PC-9 (cell line): ENCODE measurements around the gene RNF145. TPM values are rescaled to one million over a fixed set of nuclear protein-coding genes. Genes with fewer than 3 reads are reported as not detected.

Experiments
- BruUV-seq: library from RNA; stranded (reverse); fragments of 400-500 nt; replicated peaks from 2 replicates; lab custom pipeline; 2021; lab: Mats Ljungman, UMichigan
- CTCF ChIA-PET: fragments of 300-600 bp; sonication (Branson Sonifier 250); formaldehyde crosslinking; loops from one replicate; lab custom pipeline; 2022; ENCODE audit warnings: antibody characterized with exemption; lab: Charles Lee
- POLR2A ChIA-PET: fragments of 300-600 bp; sonication (Branson Sonifier 250); formaldehyde crosslinking; loops from one replicate; lab custom pipeline; 2022; ENCODE audit warnings: antibody characterized with exemption; ENCODE audit not compliant: unreplicated experiment; lab: Charles Lee
- DNase-seq, 2 experiments: peaks; one replicate each; pipeline versions ENCODE4 v3.0.0 to v3.0.0-alpha.2; 2015 to 2022; ENCODE audit warnings: mixed read lengths in 1 of 2
- H2AFZ ChIP-seq: fragments of 200-600 bp; sonication (generic); 2 replicates; pipeline ENCODE4 v1.8.1; 2017; ENCODE audit warnings: antibody characterized with exemption
- H3F3A ChIP-seq: fragments of 200-600 bp; sonication (generic); 2 replicates; pipeline ENCODE4 v1.8.1; 2017; ENCODE audit warnings: antibody characterized with exemption, mild to moderate bottlenecking, low read depth; ENCODE audit not compliant: insufficient read depth
- H3K27ac ChIP-seq: fragments of 200-600 bp; sonication (generic); 2 replicates; pipeline ENCODE4 v1.6.1; 2016; ENCODE audit warnings: mixed run types
- H3K27me3 ChIP-seq: fragments of 200-600 bp; sonication (generic); 2 replicates; pipeline ENCODE4 v1.6.1; 2016; ENCODE audit warnings: low read depth, mixed run types; ENCODE audit not compliant: insufficient read depth
- H3K36me3 ChIP-seq: fragments of 200-600 bp; sonication (generic); 2 replicates; pipeline ENCODE4 v1.6.1; 2016; ENCODE audit warnings: low read depth, mixed run types
- H3K4me1 ChIP-seq: fragments of 200-600 bp; sonication (generic); replicated peaks from 2 replicates; pipeline ENCODE4 v1.6.1; 2016; ENCODE audit warnings: mixed run types; ENCODE audit not compliant: insufficient read depth
- H3K4me2 ChIP-seq: fragments of 200-600 bp; sonication (generic); 2 replicates; pipeline ENCODE4 v1.6.1; 2017; ENCODE audit warnings: mixed run types
- H3K4me3 ChIP-seq: fragments of 200-600 bp; sonication (generic); 2 replicates; pipeline ENCODE4 v1.6.1; 2016; ENCODE audit warnings: mixed run types
- H3K79me2 ChIP-seq: fragments of 200-600 bp; sonication (generic); 2 replicates; pipeline ENCODE4 v1.6.1; 2017; ENCODE audit warnings: low read depth, mixed run types
- H3K9me2 ChIP-seq: fragments of 200-600 bp; sonication (generic); 2 replicates; pipeline ENCODE4 v1.8.1; 2017; ENCODE audit warnings: mild to moderate bottlenecking; ENCODE audit not compliant: insufficient read depth
- H3K9me3 ChIP-seq: fragments of 200-600 bp; sonication (generic); 2 replicates; pipeline ENCODE4 v1.8.1; 2016; ENCODE audit warnings: low read depth; ENCODE audit not compliant: insufficient read depth
- H4K20me1 ChIP-seq: fragments of 200-600 bp; sonication (generic); 2 replicates; pipeline ENCODE4 v1.8.1; 2017; ENCODE audit not compliant: insufficient read depth
- EZH2 ChIP-seq: fragments of 200-600 bp; sonication (generic); IDR thresholded peaks from 2 replicates; pipeline ENCODE4 v1.8.0; 2017; ENCODE audit warnings: antibody characterized with exemption, low read depth
- intact Hi-C: fragments of 100-400 bp; cut with micrococcal nuclease; formaldehyde crosslinking; loops from one replicate; pipeline ENCODE4 v1.10.0; 2022; ENCODE audit not compliant: unreplicated experiment
- total RNA-seq: library from RNA; stranded (reverse); gene quantifications from 2 replicates; pipeline ENCODE4 v1.2.3, GENCODE V29; 2021
- TF ChIP-seq, protein P1 (sequence below): fragments of 200-600 bp; sonication (generic); conservative IDR thresholded peaks from 2 replicates; pipeline ENCODE4 v1.6.1; 2017; ENCODE audit warnings: mixed run types, antibody characterized with exemption, mild to moderate bottlenecking, moderate library complexity

The RNF145 gene
- total RNA-seq, 1 experiment from 2014 or later: 54.5 TPM

DNA sequence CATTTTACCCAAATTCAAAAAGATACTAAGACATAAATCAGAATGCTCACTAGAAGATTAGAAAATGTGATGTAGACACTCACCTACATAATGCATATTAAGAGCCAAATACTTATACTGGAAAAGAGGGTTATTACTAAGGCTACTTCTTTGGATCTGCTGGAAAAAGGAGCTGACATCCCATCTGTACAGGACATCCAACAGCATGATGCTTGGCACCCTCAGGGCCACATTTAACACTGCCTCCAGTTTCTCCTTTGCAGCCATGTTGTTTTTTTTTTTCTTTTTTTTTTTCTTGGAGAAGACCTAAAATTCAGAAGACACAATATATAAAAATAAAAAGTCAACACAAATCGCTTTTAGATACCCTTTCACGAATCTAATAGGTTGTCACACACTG is 6.0 kb downstream of the RNF145 start:
- intact Hi-C loops: no loop called here
- Histone ChIP-seq H2AFZ (no peak overlapping the region), H3K4me1 (peaks cover 21% of the 10 kb centered on the region), H3K27ac (no peak overlapping the region), H3K36me3 (peaks cover 12% of the 10 kb centered on the region), H3K27me3 (no peaks in the 10 kb centered on the region), H3K4me3 (no peak overlapping the region), H3K4me2 (no peak overlapping the region), H3K79me2 (peaks cover 99% of the 10 kb centered on the region), H4K20me1 (peaks cover 44% of the 10 kb centered on the region), H3F3A (peaks cover 16% of the 10 kb centered on the region; the same call in 1 of the 2 replicates), H3K9me2 (no peaks in the 10 kb centered on the region), H3K9me3 (no peaks in the 10 kb centered on the region)
- BruUV-seq: no TSS peak
- no peak for DNase-seq
- TF ChIP-seq, protein P1, sequence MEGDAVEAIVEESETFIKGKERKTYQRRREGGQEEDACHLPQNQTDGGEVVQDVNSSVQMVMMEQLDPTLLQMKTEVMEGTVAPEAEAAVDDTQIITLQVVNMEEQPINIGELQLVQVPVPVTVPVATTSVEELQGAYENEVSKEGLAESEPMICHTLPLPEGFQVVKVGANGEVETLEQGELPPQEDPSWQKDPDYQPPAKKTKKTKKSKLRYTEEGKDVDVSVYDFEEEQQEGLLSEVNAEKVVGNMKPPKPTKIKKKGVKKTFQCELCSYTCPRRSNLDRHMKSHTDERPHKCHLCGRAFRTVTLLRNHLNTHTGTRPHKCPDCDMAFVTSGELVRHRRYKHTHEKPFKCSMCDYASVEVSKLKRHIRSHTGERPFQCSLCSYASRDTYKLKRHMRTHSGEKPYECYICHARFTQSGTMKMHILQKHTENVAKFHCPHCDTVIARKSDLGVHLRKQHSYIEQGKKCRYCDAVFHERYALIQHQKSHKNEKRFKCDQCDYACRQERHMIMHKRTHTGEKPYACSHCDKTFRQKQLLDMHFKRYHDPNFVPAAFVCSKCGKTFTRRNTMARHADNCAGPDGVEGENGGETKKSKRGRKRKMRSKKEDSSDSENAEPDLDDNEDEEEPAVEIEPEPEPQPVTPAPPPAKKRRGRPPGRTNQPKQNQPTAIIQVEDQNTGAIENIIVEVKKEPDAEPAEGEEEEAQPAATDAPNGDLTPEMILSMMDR: no peak
- no peak for TF ChIP-seq EZH2
- POLR2A ChIA-PET: no interaction called here
- CTCF ChIA-PET: no interaction called here

DNA sequence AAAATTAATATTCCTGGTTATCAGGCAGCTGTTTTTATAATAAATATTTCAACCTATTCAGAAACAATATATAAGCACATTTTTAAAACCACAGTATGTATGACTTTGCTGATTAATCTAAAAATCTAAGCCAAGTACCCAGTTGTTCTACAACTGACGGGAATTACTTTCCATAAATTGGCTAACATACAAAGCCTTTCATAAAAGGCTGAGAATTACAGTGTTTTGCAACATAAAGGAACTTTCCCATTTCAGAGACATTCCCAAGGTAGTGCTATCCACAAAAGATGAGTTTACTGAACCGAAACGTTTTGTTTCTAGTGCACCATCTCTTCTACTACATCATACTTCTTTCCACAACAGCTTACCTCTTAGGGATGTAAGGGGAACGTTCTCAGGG is 7.2 kb downstream of the RNF145 start:
- no peak for DNase-seq
- no TSS peak for BruUV-seq
- intact Hi-C loops: no loop called here
- no peak overlapping the region for H3K27ac ChIP-seq
- no peaks in the 10 kb centered on the region for H3K9me2 ChIP-seq
- peaks cover 46% of the 10 kb centered on the region for H4K20me1 ChIP-seq
- no peak overlapping the region for H3K4me3 ChIP-seq
- H3K36me3 ChIP-seq: peaks cover 12% of the 10 kb centered on the region
- H3K79me2 ChIP-seq: peaks cover 96% of the 10 kb centered on the region
- peaks cover 4% of the 10 kb centered on the region; the same call in 1 of the 2 replicates for H3F3A ChIP-seq
- peaks cover 21% of the 10 kb centered on the region for H3K4me1 ChIP-seq
- no peak overlapping the region for H3K4me2 ChIP-seq
- H3K9me3 ChIP-seq: no peaks in the 10 kb centered on the region
- no peak overlapping the region for H2AFZ ChIP-seq
- CTCF ChIA-PET: no interaction called here
- H3K27me3 ChIP-seq: no peaks in the 10 kb centered on the region
- POLR2A ChIA-PET: no interaction called here
- TF ChIP-seq, protein P1: no peak
- TF ChIP-seq EZH2: no peak

DNA sequence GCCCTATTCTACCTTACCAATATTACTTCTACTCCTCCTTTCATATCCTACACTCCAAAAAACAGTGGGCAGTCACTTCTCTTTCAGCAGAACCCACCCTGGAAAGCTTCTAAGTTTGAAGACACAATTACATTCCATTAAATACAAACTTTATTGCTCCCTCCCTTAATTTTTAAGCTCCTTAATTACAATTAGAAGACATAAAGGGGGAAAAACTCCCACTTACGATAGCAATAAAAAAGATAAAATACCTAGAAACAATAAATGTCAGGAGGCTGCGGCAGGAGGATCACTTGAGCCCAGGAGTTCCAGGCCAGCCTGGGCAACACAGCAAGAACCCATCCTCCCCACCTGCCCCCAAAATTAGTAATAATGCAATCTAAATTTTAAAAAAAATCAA is 9.6 kb downstream of the RNF145 start:
- Histone ChIP-seq H3K4me3 (no peak overlapping the region), H3K4me1 (no peaks in the 10 kb centered on the region), H3K27me3 (no peaks in the 10 kb centered on the region), H3K9me3 (no peaks in the 10 kb centered on the region), H3K79me2 (peaks cover 93% of the 10 kb centered on the region), H3F3A (peaks cover 3% of the 10 kb centered on the region; the same call in 1 of the 2 replicates), H4K20me1 (peaks cover 49% of the 10 kb centered on the region), H2AFZ (no peak overlapping the region), H3K9me2 (no peaks in the 10 kb centered on the region), H3K4me2 (no peak overlapping the region), H3K36me3 (peaks cover 17% of the 10 kb centered on the region), H3K27ac (no peak overlapping the region)
- intact Hi-C loops: no loop called here
- TF ChIP-seq EZH2: no peak
- TF ChIP-seq, protein P1: no peak
- POLR2A ChIA-PET: no interaction called here
- no TSS peak for BruUV-seq
- no peak for DNase-seq
- CTCF ChIA-PET: no interaction called here
